Body of pancreas (tissue), 4 donors: ENCODE measurements around the gene SLC13A3.

Source experiments
- POLR2A ChIP-seq, 3 donors: fragments of 450-650 bp; IDR thresholded peaks; one replicate each; pipeline ENCODE4 v1.6.1; 2016; ENCODE audit warnings: antibody characterized with exemption in 3 of 3, mild to moderate bottlenecking in 2 of 3
- TF ChIP-seq, protein P1 (sequence below), 7 experiments: fragments of 450-650 bp in 4 of 7; fragments of 200-600 bp in 3 of 7; sonication (generic) in 3 of 7; IDR thresholded peaks; one replicate each; pipeline ENCODE4 v1.5.1; 2016 to 2019; ENCODE audit warnings: antibody characterized with exemption in 7 of 7

- TF ChIP-seq, protein P1, sequence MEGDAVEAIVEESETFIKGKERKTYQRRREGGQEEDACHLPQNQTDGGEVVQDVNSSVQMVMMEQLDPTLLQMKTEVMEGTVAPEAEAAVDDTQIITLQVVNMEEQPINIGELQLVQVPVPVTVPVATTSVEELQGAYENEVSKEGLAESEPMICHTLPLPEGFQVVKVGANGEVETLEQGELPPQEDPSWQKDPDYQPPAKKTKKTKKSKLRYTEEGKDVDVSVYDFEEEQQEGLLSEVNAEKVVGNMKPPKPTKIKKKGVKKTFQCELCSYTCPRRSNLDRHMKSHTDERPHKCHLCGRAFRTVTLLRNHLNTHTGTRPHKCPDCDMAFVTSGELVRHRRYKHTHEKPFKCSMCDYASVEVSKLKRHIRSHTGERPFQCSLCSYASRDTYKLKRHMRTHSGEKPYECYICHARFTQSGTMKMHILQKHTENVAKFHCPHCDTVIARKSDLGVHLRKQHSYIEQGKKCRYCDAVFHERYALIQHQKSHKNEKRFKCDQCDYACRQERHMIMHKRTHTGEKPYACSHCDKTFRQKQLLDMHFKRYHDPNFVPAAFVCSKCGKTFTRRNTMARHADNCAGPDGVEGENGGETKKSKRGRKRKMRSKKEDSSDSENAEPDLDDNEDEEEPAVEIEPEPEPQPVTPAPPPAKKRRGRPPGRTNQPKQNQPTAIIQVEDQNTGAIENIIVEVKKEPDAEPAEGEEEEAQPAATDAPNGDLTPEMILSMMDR (IDR thresholded peaks at IDR 0.05), result no peak
- no peak for TF ChIP-seq POLR2A (IDR thresholded peaks at IDR 0.05)
Measured at GRCh38 chr20:46554828-46555227, 96.4 kb downstream of the SLC13A3 start.
